GM21825 (cell line): Measurements from ENCODE around the gene OAF.
"Not testable (repeated sequence)": the region's sequence is repeated elsewhere in the genome, so short reads cannot be mapped to it uniquely, and the experiment has no call there.

Source experiments
- ATAC-seq: cut with Tn5 transposase; IDR thresholded peaks from one replicate; pipeline ENCODE4 v1.9.1; 2021; ENCODE audit warnings: mild to moderate bottlenecking, moderate library complexity; ENCODE audit not compliant: unreplicated experiment

The OAF gene

GRCh38 chr11:120238968-120239620, 28.3 kb downstream of the OAF start:
- no peak for ATAC-seq

GRCh38 chr11:120239713-120240640, 29.1 kb downstream of the OAF start, which contains the start of gene POU2F3:
Gene POU2F3, plus strand, starts transcription at chr11:120240140. Its CDS starts 204 bp downstream, at chr11:120240344.
- no peak for ATAC-seq

- ATAC-seq = no peak
These were observed 30.0 kb downstream of the OAF start for GRCh38 chr11:120240866-120241265.

- no peak for ATAC-seq
These were observed 30.4 kb downstream of the OAF start for GRCh38 chr11:120241277-120241676.

GRCh38 chr11:120243221-120243620, 32.4 kb downstream of the OAF start:
- ATAC-seq = no peak

GRCh38 chr11:120244476-120245365, 33.9 kb downstream of the OAF start:
- no peak for ATAC-seq

- ATAC-seq = no peak
These were observed 34.6 kb downstream of the OAF start for GRCh38 chr11:120245434-120245833.

GRCh38 chr11:120248551-120249278, 37.9 kb downstream of the OAF start:
- peak; percentile 70 for ATAC-seq

GRCh38 chr11:120249279-120250262, 38.7 kb downstream of the OAF start:
- no peak for ATAC-seq

- not testable (repeated sequence) for ATAC-seq
These were observed 42.5 kb downstream of the OAF start for GRCh38 chr11:120253377-120253776.

GRCh38 chr11:120254788-120255518, 44.1 kb downstream of the OAF start:
- no peak for ATAC-seq

GRCh38 chr11:120255519-120255866, 44.7 kb downstream of the OAF start:
- no peak for ATAC-seq

GRCh38 chr11:120256178-120256577, 45.3 kb downstream of the OAF start:
- ATAC-seq = no peak

- ATAC-seq = no peak
These were observed 45.9 kb downstream of the OAF start for GRCh38 chr11:120256779-120257178.

- ATAC-seq = no peak
These were observed 46.5 kb downstream of the OAF start for GRCh38 chr11:120257346-120257745.

GRCh38 chr11:120258661-120259060, 47.8 kb downstream of the OAF start:
- ATAC-seq = no peak

GRCh38 chr11:120259241-120259640, 48.4 kb downstream of the OAF start:
- no peak for ATAC-seq

- ATAC-seq = no peak
These were observed 49.2 kb downstream of the OAF start for GRCh38 chr11:120259988-120260565.
